ENCODE measurements around the gene TAS1R1.
A peak's percentile ranks its signal among the peaks of the same experiment; 100 is the strongest.

Gene TAS1R1

DNA sequence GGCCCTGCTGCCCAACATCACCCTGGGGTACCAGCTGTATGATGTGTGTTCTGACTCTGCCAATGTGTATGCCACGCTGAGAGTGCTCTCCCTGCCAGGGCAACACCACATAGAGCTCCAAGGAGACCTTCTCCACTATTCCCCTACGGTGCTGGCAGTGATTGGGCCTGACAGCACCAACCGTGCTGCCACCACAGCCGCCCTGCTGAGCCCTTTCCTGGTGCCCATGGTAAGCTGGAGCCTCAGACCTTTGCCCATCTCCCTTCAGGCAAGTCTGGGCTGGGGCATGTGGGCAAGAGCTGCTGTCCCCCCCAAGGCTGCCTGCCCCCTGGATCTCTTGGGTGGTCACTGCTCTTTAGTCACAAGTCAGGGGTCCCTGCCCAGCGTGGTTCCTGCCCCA is 15.9 kb downstream of the TAS1R1 start:
- DNase-seq (ENCODE audit: low read depth in 1 of 2, low spot score in 1 of 2) = no peak

GRCh38 chr1:6572653-6573383 is 17.7 kb downstream of the TAS1R1 start:
- no peak for DNase-seq (ENCODE audit: low read depth in 1 of 2, low spot score in 1 of 2)

DNA sequence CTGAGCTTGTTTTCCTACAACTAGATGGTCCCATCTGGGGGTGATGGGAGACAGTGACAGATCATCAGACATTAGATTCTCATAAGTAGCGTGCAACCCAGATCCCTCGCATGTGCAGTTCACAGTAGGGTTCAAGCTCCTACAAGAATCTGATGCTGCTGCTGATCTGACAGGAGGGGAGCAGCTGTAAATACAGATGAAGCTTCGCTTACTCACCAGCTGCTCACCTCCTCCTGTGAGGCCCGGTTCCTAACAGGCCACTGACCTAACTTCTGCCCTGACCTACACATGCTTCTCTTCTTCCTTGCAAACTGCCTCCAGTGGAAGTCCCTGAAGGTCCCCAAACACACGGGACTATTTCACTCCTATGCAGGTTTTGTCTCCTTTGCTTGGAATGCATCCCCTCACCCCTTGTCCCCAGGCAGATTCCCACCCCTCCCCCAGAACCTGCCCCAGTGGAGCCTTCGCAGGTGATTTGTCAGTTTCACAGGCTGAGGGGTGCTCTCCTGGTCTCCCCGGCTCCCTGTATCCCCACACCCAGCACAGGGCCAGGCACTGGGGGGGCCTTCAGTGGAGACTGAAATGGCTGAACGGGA is 19.0 kb downstream of the TAS1R1 start:
- DNase-seq (ENCODE audit: low read depth in 1 of 2, low spot score in 1 of 2) = no peak

- no peak for DNase-seq (ENCODE audit: low read depth in 1 of 2, low spot score in 1 of 2)
These were observed 19.7 kb downstream of the TAS1R1 start for GRCh38 chr1:6574818-6575217.

DNA sequence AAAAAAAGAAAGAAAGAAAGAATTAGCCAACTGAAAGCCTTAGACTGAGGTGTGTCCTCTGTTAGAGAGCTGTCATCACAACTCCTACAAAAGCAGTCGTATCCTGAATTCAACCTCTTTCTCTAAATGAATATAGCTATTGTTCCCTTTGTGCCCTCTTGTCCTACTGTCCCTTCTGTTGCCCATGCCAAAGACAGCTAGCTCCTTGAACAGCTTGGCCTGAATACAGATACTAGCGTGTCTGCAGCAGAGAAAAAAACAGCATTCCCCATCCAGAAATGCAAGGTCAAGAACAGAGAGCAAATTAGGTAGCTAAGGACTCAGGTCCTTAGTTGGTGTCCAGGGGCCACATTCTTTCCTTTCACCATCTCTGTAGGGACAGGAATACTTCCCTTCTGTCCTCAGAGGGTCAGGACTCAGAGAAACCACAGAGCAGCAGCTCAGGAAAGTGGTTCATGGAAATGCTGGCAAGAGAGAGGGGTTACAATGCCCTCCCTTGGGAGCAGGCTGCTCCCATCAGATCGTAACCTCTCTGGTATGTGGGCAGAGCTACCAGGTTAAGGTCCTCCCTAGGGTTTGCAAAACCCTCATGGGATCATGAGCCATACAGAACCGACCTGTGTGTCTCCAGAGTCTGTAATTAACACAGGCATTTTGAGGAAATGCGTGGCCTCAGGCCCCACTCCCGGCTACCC is 22.9 kb downstream of the TAS1R1 start:
- no peak for DNase-seq (ENCODE audit: low read depth in 1 of 2, low spot score in 1 of 2)

- no peak for DNase-seq (ENCODE audit: low read depth in 1 of 2, low spot score in 1 of 2)
These were observed 23.7 kb downstream of the TAS1R1 start for GRCh38 chr1:6578624-6579373.

GRCh38 chr1:6579374-6580118 is 24.4 kb downstream of the TAS1R1 start, which contains the start of gene ZBTB48:
ZBTB48 (plus strand) TSS chr1:6579994; CDS start chr1:6580610, 616 bp downstream.
- peak; percentile 90 to 96 for DNase-seq (ENCODE audit: low read depth in 1 of 2, low spot score in 1 of 2)

DNA sequence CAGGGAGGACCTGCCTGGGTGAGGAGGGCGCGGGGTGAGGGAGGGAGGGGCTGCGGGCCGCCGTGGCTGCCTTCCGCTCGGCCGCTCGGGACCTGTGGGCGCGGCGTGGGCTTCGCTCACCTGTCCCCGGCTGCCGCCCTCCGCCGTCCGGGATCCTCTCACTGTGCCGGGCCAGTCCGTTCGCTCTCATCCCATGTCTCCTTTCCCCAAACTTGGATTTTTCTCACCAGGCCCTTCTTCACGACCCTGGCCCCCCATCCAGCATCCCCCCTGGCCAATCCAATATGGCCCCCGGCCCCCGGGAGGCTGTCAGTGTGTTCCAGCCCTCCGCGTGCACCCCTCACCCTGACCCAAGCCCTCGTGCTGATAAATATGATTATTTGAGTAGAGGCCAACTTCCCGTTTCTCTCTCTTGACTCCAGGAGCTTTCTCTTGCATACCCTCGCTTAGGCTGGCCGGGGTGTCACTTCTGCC is 25.0 kb downstream of the TAS1R1 start:
- DNase-seq (ENCODE audit: low read depth in 1 of 2, low spot score in 1 of 2) = no peak

DNA sequence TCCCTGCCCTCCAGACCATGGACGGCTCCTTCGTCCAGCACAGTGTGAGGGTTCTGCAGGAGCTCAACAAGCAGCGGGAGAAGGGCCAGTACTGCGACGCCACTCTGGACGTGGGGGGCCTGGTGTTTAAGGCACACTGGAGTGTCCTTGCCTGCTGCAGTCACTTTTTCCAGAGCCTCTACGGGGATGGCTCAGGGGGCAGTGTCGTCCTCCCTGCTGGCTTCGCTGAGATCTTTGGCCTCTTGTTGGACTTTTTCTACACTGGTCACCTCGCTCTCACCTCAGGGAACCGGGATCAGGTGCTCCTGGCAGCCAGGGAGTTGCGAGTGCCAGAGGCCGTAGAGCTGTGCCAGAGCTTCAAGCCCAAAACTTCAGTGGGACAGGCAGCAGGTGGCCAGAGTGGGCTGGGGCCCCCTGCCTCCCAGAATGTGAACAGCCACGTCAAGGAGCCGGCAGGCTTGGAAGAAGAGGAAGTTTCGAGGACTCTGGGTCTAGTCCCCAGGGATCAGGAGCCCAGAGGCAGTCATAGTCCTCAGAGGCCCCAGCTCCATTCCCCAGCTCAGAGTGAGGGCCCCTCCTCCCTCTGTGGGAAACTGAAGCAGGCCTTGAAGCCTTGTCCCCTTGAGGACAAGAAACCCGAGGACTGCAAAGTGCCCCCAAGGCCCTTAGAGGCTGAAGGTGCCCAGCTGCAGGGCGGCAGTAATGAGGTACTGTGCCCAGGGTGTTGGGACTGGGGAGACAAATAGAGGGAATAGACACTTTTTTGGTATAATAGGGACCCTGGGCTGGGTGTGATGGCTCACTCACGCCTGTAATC is 25.7 kb downstream of the TAS1R1 start:
- DNase-seq (ENCODE audit: low read depth in 1 of 2, low spot score in 1 of 2) = no peak

DNA sequence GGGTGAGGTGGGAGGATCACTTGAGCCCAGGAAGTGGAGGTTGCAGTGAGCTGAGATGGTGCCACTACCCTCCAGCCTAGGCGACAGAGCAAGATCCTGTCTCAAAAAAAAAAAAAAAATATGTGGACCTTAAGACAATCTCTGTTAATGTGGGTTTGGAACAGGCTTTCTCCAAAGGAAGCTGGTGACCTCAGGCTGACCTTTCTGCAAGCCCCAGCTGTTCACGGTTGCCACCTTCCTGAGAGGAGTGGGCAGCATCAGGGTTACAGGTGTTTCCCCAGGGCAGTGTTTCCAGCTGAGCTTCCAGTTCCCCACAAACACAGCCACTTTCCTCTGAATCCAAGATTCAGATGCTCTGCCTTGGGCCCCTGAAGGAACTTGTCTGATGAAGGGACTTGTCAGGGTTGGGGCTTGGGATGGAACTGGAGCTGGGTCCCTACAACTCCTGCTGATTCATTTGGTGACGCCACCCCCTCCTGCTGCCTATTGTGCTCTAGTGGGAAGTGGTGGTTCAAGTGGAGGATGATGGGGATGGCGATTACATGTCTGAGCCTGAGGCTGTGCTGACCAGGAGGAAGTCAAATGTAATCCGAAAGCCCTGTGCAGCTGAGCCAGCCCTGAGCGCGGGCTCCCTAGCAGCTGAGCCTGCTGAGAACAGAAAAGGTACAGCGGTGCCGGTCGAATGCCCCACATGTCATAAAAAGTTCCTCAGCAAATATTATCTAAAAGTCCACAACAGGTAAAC is 26.6 kb downstream of the TAS1R1 start:
- no peak for DNase-seq (ENCODE audit: low read depth in 1 of 2, low spot score in 1 of 2)

- no peak for DNase-seq (ENCODE audit: low read depth in 1 of 2, low spot score in 1 of 2)
These were observed 27.3 kb downstream of the TAS1R1 start for GRCh38 chr1:6582370-6582769.

DNA sequence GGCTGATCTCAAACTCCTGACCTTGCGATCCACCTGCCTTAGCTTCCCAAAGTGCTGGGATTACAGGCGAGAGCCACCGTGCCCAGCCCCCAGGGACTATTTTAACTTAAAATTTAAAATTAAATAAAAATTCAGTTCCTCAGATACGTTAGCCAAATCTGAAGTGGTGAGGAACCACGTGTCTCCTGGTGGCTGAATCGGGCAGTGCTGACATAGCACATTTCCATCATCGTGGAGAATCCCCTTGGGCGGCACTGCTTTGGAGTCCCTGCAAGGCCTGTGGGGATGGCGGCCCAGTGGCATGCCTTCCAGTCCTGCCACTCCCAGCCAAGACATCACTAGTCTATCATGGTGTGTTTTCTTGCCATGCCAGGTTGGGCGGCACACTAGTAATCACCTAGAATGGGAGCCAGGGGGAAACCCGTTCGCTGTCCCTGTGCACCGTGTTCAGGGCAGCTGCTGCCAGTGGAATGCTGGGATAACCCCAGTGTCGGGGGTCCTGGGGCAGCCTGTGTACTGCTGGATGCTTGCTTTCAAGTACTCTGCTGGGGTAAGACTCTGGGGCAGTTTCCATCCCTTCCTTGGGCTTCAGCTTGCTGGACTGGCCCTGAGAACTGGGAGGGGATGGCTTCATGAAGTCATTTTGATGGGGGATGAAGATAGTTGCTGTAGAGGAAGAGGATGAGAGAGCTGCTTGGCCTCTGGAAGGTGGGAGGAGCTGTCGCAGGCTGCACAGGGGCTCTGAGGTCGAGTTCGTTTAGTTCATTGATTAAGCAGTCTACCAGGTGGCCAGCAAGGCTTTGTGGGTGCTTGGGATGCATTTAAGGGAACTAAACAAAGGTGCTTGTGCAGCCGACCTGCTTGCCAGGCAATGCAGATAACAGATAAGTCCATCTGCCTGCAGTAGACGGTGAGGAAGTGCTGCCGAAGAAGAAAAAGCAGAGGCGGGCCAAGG is 29.3 kb downstream of the TAS1R1 start:
- no peak for DNase-seq (ENCODE audit: low read depth in 1 of 2, low spot score in 1 of 2)

DNA sequence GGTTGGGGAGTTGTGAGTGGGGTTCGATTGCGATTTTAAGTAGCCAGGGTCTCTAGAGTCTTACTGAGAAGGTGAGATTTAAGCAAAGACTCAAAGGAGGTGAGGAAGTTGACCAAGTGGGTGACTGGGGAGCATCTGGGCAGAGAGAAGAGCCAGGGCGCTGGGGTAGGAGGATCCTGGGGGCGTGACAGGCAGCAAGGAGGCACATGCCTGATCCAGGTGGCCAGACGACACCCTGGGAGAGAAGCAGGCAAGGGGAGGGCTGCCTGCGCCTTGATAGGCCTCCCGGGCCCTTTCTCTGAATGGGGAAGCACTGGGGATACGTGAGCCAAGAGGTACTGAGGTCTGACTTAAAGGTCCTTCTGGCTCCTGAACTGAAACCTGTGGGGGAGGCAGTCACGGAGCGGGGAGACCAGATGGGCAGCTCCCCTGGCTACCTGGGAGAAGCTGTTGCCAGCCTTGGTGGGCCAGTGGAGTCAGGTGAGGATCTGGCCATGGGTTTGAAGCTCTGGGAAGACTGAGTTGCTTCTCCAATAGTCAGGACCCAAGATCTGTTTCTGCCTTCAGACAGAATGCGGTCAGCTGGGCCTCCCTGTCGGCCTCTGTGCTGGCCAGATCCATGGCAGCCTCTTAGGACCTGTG is 30.1 kb downstream of the TAS1R1 start:
- DNase-seq (ENCODE audit: low read depth in 1 of 2, low spot score in 1 of 2) = no peak

DNA sequence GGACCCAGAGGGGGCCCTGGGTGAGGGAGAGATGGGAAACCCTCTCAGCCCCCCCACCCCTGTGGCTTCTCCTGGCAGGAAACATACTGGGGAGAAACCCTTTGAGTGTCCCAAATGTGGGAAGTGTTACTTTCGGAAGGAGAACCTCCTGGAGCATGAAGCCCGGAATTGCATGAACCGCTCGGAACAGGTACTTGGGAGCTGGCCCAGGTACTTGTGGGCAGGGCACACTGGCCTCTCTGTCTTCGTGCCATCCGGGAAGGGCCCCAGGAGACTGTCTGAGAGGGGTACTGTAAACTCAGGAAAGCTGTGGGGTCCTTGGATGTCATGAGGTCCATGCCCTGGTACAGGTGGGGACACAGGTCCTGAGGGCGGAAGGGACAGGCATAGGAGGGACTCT is 30.7 kb downstream of the TAS1R1 start:
- DNase-seq (ENCODE audit: low read depth in 1 of 2, low spot score in 1 of 2) = no peak

GRCh38 chr1:6586404-6586816 is 31.3 kb downstream of the TAS1R1 start:
- no peak for DNase-seq (ENCODE audit: low read depth in 1 of 2, low spot score in 1 of 2)

GRCh38 chr1:6587261-6588005 is 32.3 kb downstream of the TAS1R1 start:
- no peak for DNase-seq (ENCODE audit: low read depth in 1 of 2, low spot score in 1 of 2)
